OCI-LY1 (cell line): ENCODE results near the gene CD82.

Source experiments
- H2AFZ ChIP-seq: fragments of 200-600 bp; sonication (generic), shearing (Covaris generic); 2 replicates; pipeline ENCODE4 v1.6.0; 2014; ENCODE audit warnings: antibody characterized with exemption, mild to moderate bottlenecking, low read length
- H3F3A ChIP-seq: fragments of 200-600 bp; sonication (generic), shearing (Covaris generic); 2 replicates; pipeline ENCODE4 v1.6.0; 2014; ENCODE audit warnings: mild to moderate bottlenecking, antibody characterized with exemption, low read length, moderate library complexity; ENCODE audit not compliant: insufficient read depth
- H3K27ac ChIP-seq: fragments of 200-600 bp; sonication (generic); 2 replicates; pipeline ENCODE4 v1.5.1; 2014; ENCODE audit warnings: low read length, mixed run types, mild to moderate bottlenecking, low read depth; ENCODE audit not compliant: poor library complexity, severe bottlenecking
- H3K27me3 ChIP-seq: fragments of 200-600 bp; sonication (generic); 2 replicates; pipeline ENCODE4 v1.6.0; 2014; ENCODE audit warnings: antibody characterized with exemption, mild to moderate bottlenecking, low read length, moderate library complexity; ENCODE audit not compliant: insufficient read depth
- H3K36me3 ChIP-seq: fragments of 200-600 bp; sonication (generic); 2 replicates; pipeline ENCODE4 v1.6.1; 2014; ENCODE audit warnings: mild to moderate bottlenecking, antibody characterized with exemption, low read length, moderate library complexity, mixed read lengths; ENCODE audit not compliant: insufficient read depth
- H3K4me1 ChIP-seq: fragments of 200-600 bp; sonication (generic); 2 replicates; pipeline ENCODE4 v1.5.1; 2014; ENCODE audit warnings: mild to moderate bottlenecking, low read length, moderate library complexity; ENCODE audit not compliant: insufficient read depth, severe bottlenecking
- H3K4me2 ChIP-seq: fragments of 200-600 bp; sonication (generic), shearing (Covaris generic); 2 replicates; pipeline ENCODE4 v1.6.1; 2014; ENCODE audit warnings: low read length
- H3K4me3 ChIP-seq: fragments of 200-600 bp; sonication (generic); 2 replicates; pipeline ENCODE4 v1.5.1; 2014; ENCODE audit warnings: low read length, low read depth, mild to moderate bottlenecking, mixed read lengths; ENCODE audit not compliant: poor library complexity, severe bottlenecking
- H3K79me2 ChIP-seq: fragments of 200-600 bp; shearing (Covaris generic); 2 replicates; pipeline ENCODE4 v1.6.1; 2016; ENCODE audit warnings: mixed run types, low read length, mixed read lengths; ENCODE audit not compliant: insufficient read depth
- H3K9ac ChIP-seq: fragments of 200-600 bp; sonication (generic), shearing (Covaris generic); 2 replicates; pipeline ENCODE4 v1.6.1; 2014; ENCODE audit warnings: mild to moderate bottlenecking, low read length, mixed read lengths
- H3K9me2 ChIP-seq: fragments of 200-600 bp; sonication (generic), shearing (Covaris generic); 2 replicates; pipeline ENCODE4 v1.6.1; 2014; ENCODE audit warnings: low read depth, mild to moderate bottlenecking, low read length, mixed read lengths
- H3K9me3 ChIP-seq: fragments of 200-600 bp; shearing (Covaris generic); 2 replicates; pipeline ENCODE4 v1.6.1; 2014; ENCODE audit warnings: low read length, mixed read lengths
- H4K20me1 ChIP-seq: fragments of 200-600 bp; sonication (generic), shearing (Covaris generic); 2 replicates; pipeline ENCODE4 v1.6.0; 2016; ENCODE audit warnings: mild to moderate bottlenecking, low read length; ENCODE audit not compliant: insufficient read depth
- EZH2 ChIP-seq: fragments of 200-600 bp; sonication (generic), shearing (Covaris generic); IDR thresholded peaks from 2 replicates; pipeline ENCODE4 v1.8.0; 2017; ENCODE audit warnings: borderline replicate concordance, mixed run types, mild to moderate bottlenecking, antibody characterized with exemption, low read length, moderate library complexity, mixed read lengths
- TF ChIP-seq, protein P1 (sequence below): fragments of 200-600 bp; sonication (generic), shearing (Covaris generic); IDR thresholded peaks from 2 replicates; pipeline ENCODE4 v1.5.1; 2017; ENCODE audit warnings: mild to moderate bottlenecking, antibody characterized with exemption, low read length, moderate library complexity, mixed read lengths

Gene CD82

DNA sequence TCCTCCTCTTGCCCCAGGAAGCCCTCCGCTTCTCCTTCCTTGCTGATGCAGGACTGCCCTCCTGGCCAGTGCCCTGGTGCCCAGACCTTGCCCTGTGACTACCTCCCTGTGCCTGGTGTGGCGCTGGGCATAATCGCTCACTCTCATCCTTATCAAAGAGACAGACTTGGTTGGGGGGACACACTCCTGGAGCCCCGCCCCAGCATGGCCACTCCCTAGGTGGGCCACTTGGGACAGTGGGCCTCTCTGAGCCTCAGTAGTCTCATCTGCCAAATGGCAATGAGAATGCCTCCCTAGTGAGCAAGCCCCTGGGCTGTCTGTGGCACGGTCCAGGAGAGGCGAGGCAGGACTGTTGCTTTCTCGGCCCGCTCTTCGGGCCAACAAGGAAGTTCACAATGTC, 88.6 kb downstream of the CD82 start:
- Histone ChIP-seq H4K20me1 (no peaks in the 10 kb centered on the region), H3K9ac (no peak overlapping the region)

DNA sequence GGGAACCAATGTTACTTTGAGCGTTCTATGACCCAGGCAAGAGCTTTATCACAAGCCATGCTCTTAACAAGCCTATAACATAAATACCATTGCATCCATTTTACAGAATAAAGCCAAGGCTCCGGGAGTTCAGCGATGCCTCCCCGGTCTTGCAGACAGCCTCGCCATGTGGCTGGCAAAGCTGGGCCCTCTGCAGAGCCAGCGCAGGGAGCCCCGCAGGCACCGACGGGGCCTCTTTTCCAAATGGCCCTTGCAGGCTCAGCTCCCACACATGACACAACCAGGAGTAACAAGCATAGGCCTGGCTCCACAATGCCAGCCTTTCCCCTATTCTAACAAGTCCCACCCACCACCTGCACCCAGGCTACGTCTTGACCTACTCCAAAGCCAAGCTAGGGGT, 89.1 kb downstream of the CD82 start:
- H3F3A ChIP-seq, result no peaks in the 10 kb centered on the region
- H3K27me3 ChIP-seq, result no peaks in the 10 kb centered on the region
- H3K9me2 ChIP-seq, result no peaks in the 10 kb centered on the region
- H3K4me2 ChIP-seq, result no peak overlapping the region
- TF ChIP-seq EZH2, result no peak
- TF ChIP-seq, protein P1, sequence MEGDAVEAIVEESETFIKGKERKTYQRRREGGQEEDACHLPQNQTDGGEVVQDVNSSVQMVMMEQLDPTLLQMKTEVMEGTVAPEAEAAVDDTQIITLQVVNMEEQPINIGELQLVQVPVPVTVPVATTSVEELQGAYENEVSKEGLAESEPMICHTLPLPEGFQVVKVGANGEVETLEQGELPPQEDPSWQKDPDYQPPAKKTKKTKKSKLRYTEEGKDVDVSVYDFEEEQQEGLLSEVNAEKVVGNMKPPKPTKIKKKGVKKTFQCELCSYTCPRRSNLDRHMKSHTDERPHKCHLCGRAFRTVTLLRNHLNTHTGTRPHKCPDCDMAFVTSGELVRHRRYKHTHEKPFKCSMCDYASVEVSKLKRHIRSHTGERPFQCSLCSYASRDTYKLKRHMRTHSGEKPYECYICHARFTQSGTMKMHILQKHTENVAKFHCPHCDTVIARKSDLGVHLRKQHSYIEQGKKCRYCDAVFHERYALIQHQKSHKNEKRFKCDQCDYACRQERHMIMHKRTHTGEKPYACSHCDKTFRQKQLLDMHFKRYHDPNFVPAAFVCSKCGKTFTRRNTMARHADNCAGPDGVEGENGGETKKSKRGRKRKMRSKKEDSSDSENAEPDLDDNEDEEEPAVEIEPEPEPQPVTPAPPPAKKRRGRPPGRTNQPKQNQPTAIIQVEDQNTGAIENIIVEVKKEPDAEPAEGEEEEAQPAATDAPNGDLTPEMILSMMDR, result no peak
- H3K9ac ChIP-seq, result no peak overlapping the region
- H3K4me1 ChIP-seq, result no peaks in the 10 kb centered on the region
- H3K9me3 ChIP-seq, result no peaks in the 10 kb centered on the region
- H3K27ac ChIP-seq, result no peak overlapping the region
- H3K36me3 ChIP-seq, result no peaks in the 10 kb centered on the region
- no peak overlapping the region for H2AFZ ChIP-seq
- H3K79me2 ChIP-seq, result no peaks in the 10 kb centered on the region
- no peaks in the 10 kb centered on the region for H4K20me1 ChIP-seq
- H3K4me3 ChIP-seq, result no peak overlapping the region

More for the DNA sequence above, 88.6 kb downstream of the CD82 start:
- Histone ChIP-seq H3K4me3 (no peak overlapping the region), H3K27ac (no peak overlapping the region), H3K79me2 (no peaks in the 10 kb centered on the region), H3F3A (no peaks in the 10 kb centered on the region), H3K9me3 (no peaks in the 10 kb centered on the region), H3K4me2 (no peak overlapping the region), H3K27me3 (no peaks in the 10 kb centered on the region), H3K9me2 (no peaks in the 10 kb centered on the region), H3K36me3 (no peaks in the 10 kb centered on the region), H3K4me1 (no peaks in the 10 kb centered on the region), H2AFZ (no peak overlapping the region)
- TF ChIP-seq EZH2, result no peak
- TF ChIP-seq, protein P1, result no peak

DNA sequence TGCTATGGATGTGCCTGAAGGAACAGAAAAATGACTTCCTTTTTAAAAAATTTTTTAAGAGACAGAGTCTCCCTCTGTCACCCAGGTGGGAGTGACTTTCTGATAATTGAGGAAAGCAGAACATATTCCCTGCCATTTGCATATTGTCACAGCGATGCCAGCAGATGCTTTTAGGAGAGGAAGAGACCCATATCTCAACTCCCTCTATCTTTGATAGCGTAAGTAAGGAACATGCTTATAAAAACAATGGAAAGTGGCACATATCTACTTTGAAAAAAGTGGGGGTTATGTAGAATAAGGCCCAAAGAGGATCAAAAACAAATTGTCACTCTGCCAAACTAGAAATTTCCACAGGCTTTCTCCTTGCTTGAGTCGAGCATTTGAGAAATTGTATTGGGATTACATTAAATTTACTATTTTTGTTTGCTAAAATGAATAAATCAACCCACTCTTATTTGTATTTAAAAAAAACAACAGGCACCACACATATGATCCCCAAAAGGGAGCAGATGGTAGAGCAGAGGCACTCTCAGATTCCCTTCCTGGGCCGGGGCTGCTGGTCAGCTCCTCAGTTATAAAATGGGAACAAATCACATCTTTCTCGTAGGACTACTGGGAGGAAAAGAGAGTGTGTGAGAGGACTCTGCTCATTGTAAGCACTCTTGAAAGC, 92.5 kb downstream of the CD82 start:
- no peaks in the 10 kb centered on the region for H4K20me1 ChIP-seq
- no peak overlapping the region for H3K9ac ChIP-seq
- TF ChIP-seq, protein P1, result no peak
- TF ChIP-seq EZH2, result no peak
- no peak overlapping the region for H3K4me3 ChIP-seq
- no peak overlapping the region for H3K4me2 ChIP-seq
- H3K4me1 ChIP-seq, result no peaks in the 10 kb centered on the region
- no peak overlapping the region for H2AFZ ChIP-seq
- H3K27ac ChIP-seq, result no peak overlapping the region
- H3K9me3 ChIP-seq, result no peaks in the 10 kb centered on the region
- no peaks in the 10 kb centered on the region for H3K27me3 ChIP-seq
- no peaks in the 10 kb centered on the region for H3F3A ChIP-seq
- H3K36me3 ChIP-seq, result no peaks in the 10 kb centered on the region
- H3K9me2 ChIP-seq, result no peaks in the 10 kb centered on the region
- no peaks in the 10 kb centered on the region for H3K79me2 ChIP-seq
